ENCODE data around the gene SCIN. TPM values are rescaled to one million over a fixed set of nuclear protein-coding genes. Genes with fewer than 3 reads are reported as not detected.

Gene SCIN
- total RNA-seq, 4 donors from 2014 or later = 0.32 to 1.0 (median 0.66) TPM

GRCh38 chr7:12638851-12639456, 68.4 kb downstream of the SCIN start:
- no peak overlapping the region for H3K27ac ChIP-seq (replicated peaks in 1 of 4)
- intact Hi-C loops (cut with DNase I) = loop anchor here (2.0 kb wide), 2 partner anchors 48 to 624 kb away; partner anchors contain the start of gene ARL4A
- H3K4me1 ChIP-seq = peaks cover 0 to 27% (median 22%) of the 10 kb centered on the region in 4 donors
- H3K4me3 ChIP-seq = no peak overlapping the region
- TF ChIP-seq POLR2AphosphoS5 (IDR thresholded peaks at IDR 0.05) = no peak
- peak; percentile 66 to 73 (median 68) for TF ChIP-seq CTCF (IDR thresholded peaks at IDR 0.05)
- TF ChIP-seq EP300 (IDR thresholded peaks at IDR 0.05) = no peak
- TF ChIP-seq POLR2A (IDR thresholded peaks at IDR 0.05; ENCODE audit: low read depth) = no peak
- no peaks in the 10 kb centered on the region for H3K9me3 ChIP-seq
- H3K27me3 ChIP-seq = no peaks in the 10 kb centered on the region
- WGBS = 17% methylated on average over 6 of the region's 6 CpGs
- no peak for DNase-seq (ENCODE audit: extremely low spot score)
- no peaks in the 10 kb centered on the region for H3K36me3 ChIP-seq

- Histone ChIP-seq H3K36me3 (no peaks in the 10 kb centered on the region), H3K4me1 (peaks cover 0 to 27% (median 22%) of the 10 kb centered on the region in 4 donors), H3K27ac (replicated peaks in 1 of 4) (no peak overlapping the region), H3K27me3 (no peaks in the 10 kb centered on the region), H3K4me3 (no peak overlapping the region), H3K9me3 (no peaks in the 10 kb centered on the region)
- intact Hi-C loops (cut with DNase I) = no loop called here
- no peak for DNase-seq (ENCODE audit: extremely low spot score)
- TF ChIP-seq POLR2AphosphoS5 (IDR thresholded peaks at IDR 0.05) (no peak), POLR2A (IDR thresholded peaks at IDR 0.05; ENCODE audit: low read depth) (no peak), CTCF (IDR thresholded peaks at IDR 0.05) (no peak), EP300 (IDR thresholded peaks at IDR 0.05) (no peak)
- 66% methylated on average over 7 of the region's 7 CpGs for WGBS
Observed at GRCh38 chr7:12640299-12641096, 70.0 kb downstream of the SCIN start.

- Histone ChIP-seq H3K36me3 (no peaks in the 10 kb centered on the region), H3K4me1 (peaks cover 0 to 27% (median 22%) of the 10 kb centered on the region in 4 donors), H3K9me3 (no peaks in the 10 kb centered on the region), H3K27ac (replicated peaks in 1 of 4) (no peak overlapping the region), H3K27me3 (no peaks in the 10 kb centered on the region), H3K4me3 (no peak overlapping the region)
- WGBS = 91% methylated on average over 3 of the region's 3 CpGs
- TF ChIP-seq CTCF (IDR thresholded peaks at IDR 0.05) = no peak
- no peak for TF ChIP-seq POLR2A (IDR thresholded peaks at IDR 0.05; ENCODE audit: low read depth)
- no peak for TF ChIP-seq POLR2AphosphoS5 (IDR thresholded peaks at IDR 0.05)
- no peak for TF ChIP-seq EP300 (IDR thresholded peaks at IDR 0.05)
- intact Hi-C loops (cut with DNase I) = no loop called here
- DNase-seq (ENCODE audit: extremely low spot score) = no peak
Observed at GRCh38 chr7:12641196-12641595, 70.7 kb downstream of the SCIN start.

GRCh38 chr7:12642508-12642907, 72.0 kb downstream of the SCIN start:
- 94% methylated on average over 5 of the region's 5 CpGs for WGBS

More at GRCh38 chr7:12642508-12642907, 72.0 kb downstream of the SCIN start:
- H3K27ac ChIP-seq (replicated peaks in 1 of 4) = no peak overlapping the region
- no peaks in the 10 kb centered on the region for H3K27me3 ChIP-seq
- H3K36me3 ChIP-seq = no peaks in the 10 kb centered on the region
- no peak for DNase-seq (ENCODE audit: extremely low spot score)
- intact Hi-C loops (cut with DNase I) = no loop called here
- H3K4me1 ChIP-seq = peaks cover 0 to 27% (median 22%) of the 10 kb centered on the region in 4 donors
- no peaks in the 10 kb centered on the region for H3K9me3 ChIP-seq
- no peak for TF ChIP-seq CTCF (IDR thresholded peaks at IDR 0.05)
- no peak for TF ChIP-seq POLR2AphosphoS5 (IDR thresholded peaks at IDR 0.05)
- TF ChIP-seq POLR2A (IDR thresholded peaks at IDR 0.05; ENCODE audit: low read depth) = no peak
- no peak for TF ChIP-seq EP300 (IDR thresholded peaks at IDR 0.05)
- no peak overlapping the region for H3K4me3 ChIP-seq

Data from esophagus muscularis mucosa (tissue), 4 donors.